Hepatocyte (in vitro differentiated cells): ENCODE data around the gene PLPPR3.

ENCODE experiments used
- CTCF ChIP-seq: fragments of 200-600 bp; sonication (generic); IDR thresholded peaks from 2 replicates; pipeline ENCODE4 v1.5.1; 2016; ENCODE audit warnings: antibody characterized with exemption, mild to moderate bottlenecking; ENCODE audit not compliant: poor library complexity
- EZH2 ChIP-seq: fragments of 200-600 bp; sonication (generic); IDR thresholded peaks from 2 replicates; pipeline ENCODE4 v1.6.1; 2016; ENCODE audit warnings: antibody characterized with exemption, mild to moderate bottlenecking, borderline replicate concordance
- EZH2phosphoT487 ChIP-seq: fragments of 200-600 bp; sonication (generic); IDR thresholded peaks from one replicate; pipeline ENCODE4 v1.6.1; 2018; ENCODE audit warnings: antibody characterized with exemption, mild to moderate bottlenecking, low read depth, moderate library complexity; ENCODE audit not compliant: unreplicated experiment, severe bottlenecking

- TF ChIP-seq CTCF (no peak), EZH2phosphoT487 (no peak), EZH2 (no peak)
These were observed 24.2 kb upstream of the PLPPR3 start for GRCh38 chr19:845707-846521.
